ENCODE measurements around the gene SHOX. TPM values are rescaled to one million over a fixed set of nuclear protein-coding genes. Genes with fewer than 3 reads are reported as not detected.

SHOX gene
- total RNA-seq, 6 experiments from 2014 or later = not detected

GRCh38 chrX:652341-652741 lies 21.8 kb downstream of the SHOX start:
- WGBS (ENCODE audit: insufficient coverage, low coverage, low lambda C conversion rate, missing lambda C conversion rate) = 21% methylated on average over 4 of the region's 11 CpGs
- DNase-seq = no peak
- Histone ChIP-seq H3K27ac (no peak overlapping the region), H3K4me1 (no peaks in the 10 kb centered on the region), H3K36me3 (no peaks in the 10 kb centered on the region), H3K27me3 (no peaks in the 10 kb centered on the region), H3K4me3 (no peak overlapping the region), H3K9me3 (no peaks in the 10 kb centered on the region)
- no peak for ATAC-seq
- TF ChIP-seq CTCF (IDR thresholded peaks at IDR 0.05) (no peak), POLR2A (IDR thresholded peaks at IDR 0.05) (no peak)
- intact Hi-C loops (cut with DNase I) = no loop called here

GRCh38 chrX:653306-653705 lies 22.7 kb downstream of the SHOX start:
- no peaks in the 10 kb centered on the region for H3K27me3 ChIP-seq
- H3K27ac ChIP-seq = no peak overlapping the region
- H3K36me3 ChIP-seq = no peaks in the 10 kb centered on the region
- H3K4me3 ChIP-seq = no peak overlapping the region
- intact Hi-C loops (cut with DNase I) = no loop called here
- 45% methylated on average over 4 of the region's 4 CpGs for WGBS (ENCODE audit: insufficient coverage, low coverage, low lambda C conversion rate, missing lambda C conversion rate)
- ATAC-seq (no peak), DNase-seq (no peak)
- TF ChIP-seq POLR2A (IDR thresholded peaks at IDR 0.05) = no peak
- no peak for TF ChIP-seq CTCF (IDR thresholded peaks at IDR 0.05)
- no peaks in the 10 kb centered on the region for H3K9me3 ChIP-seq
- H3K4me1 ChIP-seq = no peaks in the 10 kb centered on the region

GRCh38 chrX:661154-661553 lies 30.6 kb downstream of the SHOX start:
- ATAC-seq (no peak), DNase-seq (peak in 1 of 3 donors; percentile 28)
- Histone ChIP-seq H3K9me3 (no peaks in the 10 kb centered on the region), H3K27me3 (no peaks in the 10 kb centered on the region), H3K36me3 (no peaks in the 10 kb centered on the region), H3K27ac (no peak overlapping the region), H3K4me3 (no peak overlapping the region), H3K4me1 (no peaks in the 10 kb centered on the region)
- intact Hi-C loops (cut with DNase I) = no loop called here
- 57% methylated on average over 6 of the region's 10 CpGs for WGBS (ENCODE audit: insufficient coverage, low coverage, low lambda C conversion rate, missing lambda C conversion rate)
- TF ChIP-seq POLR2A (IDR thresholded peaks at IDR 0.05) = no peak
- TF ChIP-seq CTCF (IDR thresholded peaks at IDR 0.05) = no peak

DNA sequence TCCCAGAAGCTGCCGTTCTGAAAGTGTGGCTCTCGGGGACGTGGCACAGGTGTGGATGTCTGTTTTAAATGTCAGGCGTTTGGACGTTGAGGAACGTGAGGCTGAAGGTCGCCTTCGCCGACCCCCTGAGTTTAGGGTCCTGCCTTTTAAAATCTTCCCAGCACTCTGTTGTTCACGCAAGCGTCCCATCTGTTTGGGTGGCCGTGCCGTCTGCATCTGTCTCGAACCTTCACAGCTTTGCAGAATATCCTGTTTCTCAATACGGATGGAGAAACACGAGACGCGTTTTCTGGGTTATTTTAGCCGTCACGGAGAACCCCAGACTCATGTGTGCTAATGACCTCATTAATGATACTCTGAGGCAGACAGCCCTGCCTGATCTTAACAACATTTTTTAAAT lies 31.5 kb downstream of the SHOX start:
- intact Hi-C loops (cut with DNase I) = no loop called here
- no peak for ATAC-seq
- Histone ChIP-seq H3K27ac (no peak overlapping the region), H3K4me1 (no peaks in the 10 kb centered on the region), H3K9me3 (no peaks in the 10 kb centered on the region), H3K27me3 (no peaks in the 10 kb centered on the region), H3K36me3 (no peaks in the 10 kb centered on the region), H3K4me3 (no peak overlapping the region)
- whole genome bisulfite sequencing (ENCODE audit: insufficient coverage, low coverage, low lambda C conversion rate, missing lambda C conversion rate) = 72% methylated on average over 10 of the region's 20 CpGs
- no peak for DNase-seq
- no peak for TF ChIP-seq CTCF (IDR thresholded peaks at IDR 0.05)
- TF ChIP-seq POLR2A (IDR thresholded peaks at IDR 0.05) = no peak

DNA sequence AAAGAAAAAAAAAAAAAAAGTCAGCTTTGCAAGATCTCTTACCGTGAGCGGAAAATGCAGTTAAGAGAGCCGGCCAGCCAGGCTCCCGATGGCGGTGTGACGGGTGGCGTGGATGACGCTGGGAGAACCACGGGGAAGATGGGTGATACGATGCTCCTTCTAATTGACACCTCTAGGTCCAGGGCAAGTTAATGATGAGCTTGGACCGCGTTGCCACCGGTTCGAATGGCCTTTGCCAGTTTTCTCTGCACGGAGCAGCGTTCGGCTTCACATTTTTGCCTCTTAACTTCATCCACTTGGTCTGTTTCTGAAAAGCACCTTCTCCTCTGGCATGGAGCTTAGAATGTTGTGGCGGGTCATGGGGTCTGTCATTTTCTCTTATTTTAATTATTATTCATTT lies 33.2 kb downstream of the SHOX start:
- TF ChIP-seq POLR2A (IDR thresholded peaks at IDR 0.05) = no peak
- H3K9me3 ChIP-seq = no peaks in the 10 kb centered on the region
- DNase-seq (no peak), ATAC-seq (no peak)
- no peaks in the 10 kb centered on the region for H3K36me3 ChIP-seq
- intact Hi-C loops (cut with DNase I) = no loop called here
- no peaks in the 10 kb centered on the region for H3K4me1 ChIP-seq
- no peak overlapping the region for H3K4me3 ChIP-seq
- 77% methylated on average over 4 of the region's 18 CpGs for WGBS (ENCODE audit: insufficient coverage, low coverage, low lambda C conversion rate, missing lambda C conversion rate)
- no peaks in the 10 kb centered on the region for H3K27me3 ChIP-seq
- H3K27ac ChIP-seq = no peak overlapping the region

Measured in right lobe of liver (tissue), 6 donors.